ENCODE data around the gene MAST3. TPM values are rescaled to one million over a fixed set of nuclear protein-coding genes. Genes with fewer than 3 reads are reported as not detected.

MAST3 gene
- total RNA-seq, 1 experiment from 2014 or later, result 10.4 TPM

GRCh38 chr19:18119013-18119716, 21.6 kb downstream of the MAST3 start:
- Histone ChIP-seq H2AK5ac (ENCODE audit: insufficient read length, low read length) (no peak overlapping the region), H3K79me1 (ENCODE audit: insufficient read depth, low read depth, low read length, poor library complexity, severe bottlenecking) (no peaks in the 10 kb centered on the region), H3K56ac (ENCODE audit: insufficient read length, low read depth, low read length) (no peak overlapping the region), H3K4me2 (ENCODE audit: insufficient read depth, insufficient read length, low read length) (no peak overlapping the region), H3K27me3 (ENCODE audit: insufficient read depth, low read length) (no peaks in the 10 kb centered on the region), H4K20me1 (ENCODE audit: control insufficient read depth, insufficient read depth, insufficient read length) (peaks cover 4% of the 10 kb centered on the region), H4K8ac (replicated peaks; ENCODE audit: insufficient read length, low read depth, low read length) (no peak overlapping the region), H3K4ac (ENCODE audit: low read depth, low read length) (no peak overlapping the region), H4K91ac (ENCODE audit: insufficient read length, low read depth, low read length) (no peak overlapping the region), H3K23me2 (ENCODE audit: insufficient read length, low read depth, low read length, poor library complexity, severe bottlenecking) (peaks cover 3% of the 10 kb centered on the region), H2BK20ac (ENCODE audit: low read depth, low read length, poor library complexity, severe bottlenecking) (no peak overlapping the region), H2AFZ (ENCODE audit: low read length) (no peak overlapping the region), H2BK120ac (ENCODE audit: low read depth, low read length, poor library complexity, severe bottlenecking) (no peak overlapping the region), H4K5ac (ENCODE audit: insufficient read length, low read depth, low read length) (no peak overlapping the region), H3K23ac (ENCODE audit: insufficient read length, low read depth, low read length) (no peak overlapping the region), H3K9ac (ENCODE audit: extremely low read depth, insufficient read length, low read length) (no peak overlapping the region), H3K27ac (ENCODE audit: insufficient read length, low read depth, low read length) (no peak overlapping the region), H3K14ac (ENCODE audit: insufficient read depth, low read length) (no peak overlapping the region; the same call in 1 of the 2 replicates), H3K18ac (ENCODE audit: insufficient read length, low read depth, low read length) (no peak overlapping the region), H3K4me1 (ENCODE audit: insufficient read depth, low read length) (no peaks in the 10 kb centered on the region; the same call in 1 of the 2 replicates), H2BK12ac (ENCODE audit: insufficient read length, low read depth, low read length) (no peak overlapping the region), H3K9me3 (ENCODE audit: control insufficient read depth, low read depth, low read length) (no peaks in the 10 kb centered on the region), H3K79me2 (ENCODE audit: insufficient read depth, low read length) (no peaks in the 10 kb centered on the region), H2BK5ac (ENCODE audit: insufficient read length, low read length) (no peak overlapping the region), H3T11ph (ENCODE audit: low read length) (no peak overlapping the region), H2BK15ac (ENCODE audit: low read depth, low read length) (no peak overlapping the region)
- H3K27ac Mint-ChIP-seq, result no peak overlapping the region
- peaks cover 2 to 9% (median 7%) of the 10 kb centered on the region in 3 experiments; a peak in 6 of 7 replicates for H3K36me3 Mint-ChIP-seq (ENCODE audit: insufficient read depth in 1 of 3, low read depth in 3 of 3)
- H3K4me1 Mint-ChIP-seq, result peaks cover 24 to 29% of the 10 kb centered on the region in 2 experiments
- H3K4me3 Mint-ChIP-seq, result peak overlapping the region; percentile 77 to 88
- no peak for DNase-seq
- WGBS (ENCODE audit: extremely low coverage, insufficient read length, low lambda C conversion rate), result no CpG with 5 or more reads among the region's 13 CpGs
- peaks cover 4% of the 10 kb centered on the region; the same call in 1 of the 2 replicates for H3K27me3 Mint-ChIP-seq (ENCODE audit: low read depth)
- TF ChIP-seq CTCF (conservative IDR thresholded peaks at IDR 0.05), result no peak
- H3K9me3 Mint-ChIP-seq, result no peaks in the 10 kb centered on the region; a peak in 1 of 5 replicates

Data from H9 (cell line).